Mononuclear cell (primary cell): Measurements from ENCODE around the gene HSPA12A. TPM values are rescaled to one million over a fixed set of nuclear protein-coding genes. Genes with fewer than 3 reads are reported as not detected.

Experiments used
- H3K27me3 ChIP-seq: 2 replicates; pipeline ENCODE4 v1.6.0; 2011; ENCODE audit warnings: low read length, control low read depth; ENCODE audit not compliant: insufficient read depth
- H3K4me1 ChIP-seq: 2 replicates; pipeline ENCODE4 v1.5.1; 2011; ENCODE audit warnings: mild to moderate bottlenecking, low read length, control low read depth; ENCODE audit not compliant: insufficient read depth
- H3K4me3 ChIP-seq: 2 replicates; pipeline ENCODE4 v1.5.1; 2011; ENCODE audit warnings: mild to moderate bottlenecking, low read length, moderate library complexity
- H3K9me3 ChIP-seq: 2 replicates; pipeline ENCODE4 v1.5.1; 2011; ENCODE audit warnings: low read depth, mild to moderate bottlenecking, control low read depth, low read length
- total RNA-seq: library from RNA; depleted of rRNA; stranded (reverse); fragments of >200 nt; gene quantifications from one replicate; pipeline ENCODE4 v1.2.3, GENCODE V29; 2012

The HSPA12A gene
- total RNA-seq, 1 donor, result under 0.01 TPM

- Histone ChIP-seq H3K27me3 (peaks cover 7% of the 10 kb centered on the region), H3K4me1 (no peaks in the 10 kb centered on the region), H3K4me3 (no peak overlapping the region), H3K9me3 (no peaks in the 10 kb centered on the region)
Observed at GRCh38 chr10:116763440-116763839, 21.1 kb upstream of the HSPA12A start.

DNA sequence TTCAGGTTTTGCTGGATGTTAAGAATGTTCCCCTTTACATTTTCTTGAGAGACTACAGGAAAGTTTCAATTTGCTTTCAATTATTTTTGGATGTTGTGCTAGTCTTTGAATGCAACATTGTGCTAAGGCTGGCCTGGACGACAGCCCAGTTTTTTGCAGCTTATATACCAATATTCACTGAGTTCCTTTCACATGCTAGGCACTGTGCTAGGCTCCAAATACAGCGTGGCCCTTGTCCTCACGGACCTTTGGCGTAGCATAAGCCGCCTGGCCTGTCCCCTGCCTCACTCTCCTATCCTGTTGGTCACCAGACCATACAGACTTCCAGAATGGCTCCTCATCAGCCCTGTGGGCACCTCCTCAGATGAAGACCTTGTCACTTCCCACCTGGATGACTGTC, 19.5 kb upstream of the HSPA12A start:
- H3K4me3 ChIP-seq, result no peak overlapping the region
- H3K4me1 ChIP-seq, result no peaks in the 10 kb centered on the region
- no peaks in the 10 kb centered on the region for H3K9me3 ChIP-seq
- H3K27me3 ChIP-seq, result peaks cover 7% of the 10 kb centered on the region

DNA sequence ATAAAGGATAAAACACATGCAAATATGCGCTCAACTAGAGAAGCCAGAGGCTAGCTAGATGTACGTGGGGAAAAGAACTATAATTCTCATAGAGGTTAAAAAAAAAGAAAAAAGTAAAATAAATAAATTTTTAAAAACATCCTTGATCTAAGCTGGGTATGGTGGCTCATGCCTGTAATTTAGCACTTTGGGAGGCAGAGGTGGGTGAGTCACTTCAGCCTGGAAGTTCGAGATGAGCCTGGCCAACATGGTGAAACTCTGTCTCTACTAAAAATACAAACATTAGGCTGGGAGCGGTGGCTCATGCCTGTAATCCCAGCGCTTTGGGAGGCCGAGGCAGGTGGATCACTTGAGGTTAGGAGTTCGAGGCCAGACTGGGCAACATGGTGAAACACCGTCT, 18.6 kb upstream of the HSPA12A start:
- no peaks in the 10 kb centered on the region for H3K4me1 ChIP-seq
- H3K4me3 ChIP-seq, result no peak overlapping the region
- H3K9me3 ChIP-seq, result no peaks in the 10 kb centered on the region
- peaks cover 7% of the 10 kb centered on the region for H3K27me3 ChIP-seq

GRCh38 chr10:116757246-116757645, 14.9 kb upstream of the HSPA12A start:
- no peak overlapping the region for H3K4me3 ChIP-seq
- peaks cover 2% of the 10 kb centered on the region for H3K27me3 ChIP-seq
- H3K4me1 ChIP-seq, result no peaks in the 10 kb centered on the region
- H3K9me3 ChIP-seq, result no peaks in the 10 kb centered on the region

DNA sequence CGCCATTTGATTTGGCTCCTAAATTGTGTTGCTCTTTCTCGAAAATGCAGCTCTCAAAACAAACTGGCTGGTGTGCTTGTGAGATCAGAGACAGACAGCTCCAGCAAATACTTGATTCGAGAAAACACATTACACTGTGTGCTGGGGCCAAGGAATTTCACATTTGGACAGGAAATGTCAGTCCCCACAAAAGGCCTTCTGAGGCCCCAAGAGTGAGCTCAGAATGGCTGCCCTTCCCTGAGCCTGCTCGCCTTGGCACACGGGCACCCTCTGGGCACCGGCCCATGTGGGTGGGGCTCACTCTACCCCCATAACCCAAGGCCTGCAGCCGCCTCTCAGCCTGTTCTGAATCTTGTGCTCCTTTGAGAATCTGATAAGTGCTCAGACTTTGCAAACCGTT, 13.9 kb upstream of the HSPA12A start:
- Histone ChIP-seq H3K9me3 (no peaks in the 10 kb centered on the region), H3K4me3 (no peak overlapping the region), H3K4me1 (no peaks in the 10 kb centered on the region), H3K27me3 (peaks cover 2% of the 10 kb centered on the region)

GRCh38 chr10:116753759-116754158, 11.4 kb upstream of the HSPA12A start:
- Histone ChIP-seq H3K4me1 (no peaks in the 10 kb centered on the region), H3K4me3 (no peak overlapping the region), H3K27me3 (peaks cover 2% of the 10 kb centered on the region), H3K9me3 (no peaks in the 10 kb centered on the region)

- no peaks in the 10 kb centered on the region for H3K4me1 ChIP-seq
- H3K4me3 ChIP-seq, result no peak overlapping the region
- peaks cover 2% of the 10 kb centered on the region for H3K27me3 ChIP-seq
- no peaks in the 10 kb centered on the region for H3K9me3 ChIP-seq
Observed at GRCh38 chr10:116752969-116753665, 10.8 kb upstream of the HSPA12A start.

DNA sequence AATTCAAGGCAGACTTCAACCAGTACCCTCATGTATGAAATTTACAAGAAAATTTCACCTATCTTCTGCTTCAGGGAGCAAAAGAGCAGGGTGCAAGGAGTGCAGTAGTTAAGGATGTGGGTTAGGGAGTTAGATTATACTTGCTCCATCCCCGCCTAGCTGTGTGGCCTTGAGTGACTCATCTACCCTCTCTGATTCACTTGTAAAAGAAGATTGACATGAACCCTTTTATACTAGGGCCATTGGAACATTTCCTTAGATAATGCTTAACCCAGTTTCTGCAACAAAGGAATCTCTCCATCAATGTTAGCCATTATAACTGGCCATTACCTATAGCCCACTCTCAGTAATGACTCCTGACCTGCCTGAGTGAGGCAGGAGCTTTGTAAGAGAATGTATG, 10.2 kb upstream of the HSPA12A start:
- Histone ChIP-seq H3K4me1 (no peaks in the 10 kb centered on the region), H3K27me3 (peaks cover 2% of the 10 kb centered on the region), H3K9me3 (no peaks in the 10 kb centered on the region), H3K4me3 (no peak overlapping the region)

- no peaks in the 10 kb centered on the region for H3K9me3 ChIP-seq
Observed at GRCh38 chr10:116748471-116748870, 6.1 kb upstream of the HSPA12A start.

DNA sequence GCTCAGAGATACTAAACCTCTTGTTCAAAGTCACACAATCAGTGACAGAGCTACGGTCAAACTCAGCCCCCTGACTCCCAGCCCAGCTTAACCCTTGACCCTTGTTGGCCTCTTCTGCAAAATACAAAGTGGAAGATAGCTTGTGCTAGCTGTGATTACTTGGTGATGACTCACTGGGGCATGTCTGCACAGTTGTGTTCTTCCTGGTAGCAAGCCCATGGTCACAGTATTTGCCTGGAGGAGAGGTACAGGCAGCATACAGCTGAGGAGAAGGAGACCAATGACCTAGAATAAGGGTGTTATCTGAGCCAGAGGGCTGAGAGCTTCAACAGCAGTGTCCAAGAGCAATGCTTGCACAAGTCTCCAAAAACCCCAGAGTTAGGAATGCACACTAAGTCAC, 5.7 kb upstream of the HSPA12A start:
- H3K4me3 ChIP-seq, result no peak overlapping the region
- no peaks in the 10 kb centered on the region for H3K9me3 ChIP-seq
- H3K4me1 ChIP-seq, result peaks cover 2% of the 10 kb centered on the region
- H3K27me3 ChIP-seq, result peaks cover 20% of the 10 kb centered on the region

More at GRCh38 chr10:116748471-116748870, 6.1 kb upstream of the HSPA12A start:
- no peak overlapping the region for H3K4me3 ChIP-seq
- H3K27me3 ChIP-seq, result peaks cover 15% of the 10 kb centered on the region
- no peaks in the 10 kb centered on the region for H3K4me1 ChIP-seq

GRCh38 chr10:116747325-116747724, 5.0 kb upstream of the HSPA12A start:
- Histone ChIP-seq H3K27me3 (peaks cover 24% of the 10 kb centered on the region), H3K4me3 (no peak overlapping the region), H3K9me3 (no peaks in the 10 kb centered on the region), H3K4me1 (peaks cover 5% of the 10 kb centered on the region)

DNA sequence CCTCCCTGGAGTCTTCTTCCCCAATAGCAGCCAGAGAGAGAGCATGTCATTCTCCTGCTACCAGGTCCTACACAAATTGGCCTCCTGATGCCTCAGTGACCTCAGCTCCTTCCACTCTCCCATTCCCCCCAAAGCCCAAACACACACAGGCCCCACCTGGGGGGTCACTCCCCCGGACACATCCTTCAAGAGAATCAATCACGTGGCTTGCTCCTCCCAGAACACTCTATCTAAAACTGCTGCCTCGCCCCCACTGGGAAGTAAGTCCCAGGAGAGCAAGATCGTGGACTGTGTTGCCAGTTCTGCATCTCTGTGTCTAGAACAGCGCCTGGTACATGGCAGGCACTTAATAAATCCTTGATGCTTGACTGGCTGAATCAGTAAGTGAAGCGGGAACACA, 2.5 kb upstream of the HSPA12A start:
- peaks cover 41% of the 10 kb centered on the region for H3K27me3 ChIP-seq

GRCh38 chr10:116744163-116744753, 1.9 kb upstream of the HSPA12A start:
- H3K27me3 ChIP-seq, result peaks cover 47% of the 10 kb centered on the region
- no peaks in the 10 kb centered on the region for H3K9me3 ChIP-seq

More for the DNA sequence above, 2.5 kb upstream of the HSPA12A start:
- Histone ChIP-seq H3K9me3 (no peaks in the 10 kb centered on the region), H3K4me1 (peaks cover 10% of the 10 kb centered on the region), H3K4me3 (no peak overlapping the region)

GRCh38 chr10:116743266-116744064, 1.1 kb upstream of the HSPA12A start:
- no peaks in the 10 kb centered on the region for H3K9me3 ChIP-seq
- peaks cover 10% of the 10 kb centered on the region for H3K4me1 ChIP-seq
- H3K27me3 ChIP-seq, result peaks cover 55% of the 10 kb centered on the region
- H3K4me3 ChIP-seq, result no peak overlapping the region

More at GRCh38 chr10:116744163-116744753, 1.9 kb upstream of the HSPA12A start:
- Histone ChIP-seq H3K4me1 (peaks cover 10% of the 10 kb centered on the region), H3K4me3 (no peak overlapping the region)
